ENCODE data around the gene IMMP2L. TPM values are rescaled to one million over a fixed set of nuclear protein-coding genes. Genes with fewer than 3 reads are reported as not detected.

The IMMP2L gene
- total and polyA plus RNA-seq, 2 of the 8 experiments (the other 6 are each of a cell fraction or from before 2014, with no cell fraction given): 2.3 to 10.1 TPM

- TF ChIP-seq CBX5 (IDR thresholded peaks at IDR 0.05; ENCODE audit: low read depth, low read length): no peak
- no peak for TF ChIP-seq ATF3 (IDR thresholded peaks at IDR 0.05; ENCODE audit: insufficient read depth, low read depth, low read length)
Measured at GRCh38 chr7:111159426-111159825, 402.9 kb downstream of the IMMP2L start (continued).

All from H1 (cell line).